NCI-H1417 treated with DMSO at 0.1 percent for 48 hours (cell line): ENCODE results near the gene CDC37.
"Not testable (repeated sequence)": the region's sequence is repeated elsewhere in the genome, so short reads cannot be mapped to it uniquely, and the experiment has no call there.

Experiments
- DNase-seq: peaks from one replicate; lab custom pipeline; 2025; lab: John Stamatoyannopoulos, UW

The CDC37 gene

GRCh38 chr19:10395003-10395402 is 8.3 kb downstream of the CDC37 start:
- no peak for DNase-seq

- DNase-seq: no peak
Observed at GRCh38 chr19:10393137-10393536, 10.2 kb downstream of the CDC37 start.

GRCh38 chr19:10392120-10392519 is 11.2 kb downstream of the CDC37 start:
- no peak for DNase-seq

- no peak for DNase-seq
Observed at GRCh38 chr19:10390652-10391286, 12.6 kb downstream of the CDC37 start.

- DNase-seq: no peak
Observed at GRCh38 chr19:10389863-10390262, 13.5 kb downstream of the CDC37 start.

GRCh38 chr19:10388957-10389356 is 14.4 kb downstream of the CDC37 start:
- DNase-seq: peak; percentile 9

GRCh38 chr19:10384580-10384979 is 18.8 kb downstream of the CDC37 start:
- DNase-seq: no peak

- not testable (repeated sequence) for DNase-seq
Observed at GRCh38 chr19:10383223-10383499, 20.2 kb downstream of the CDC37 start.

- peak; percentile 98 for DNase-seq
Observed at GRCh38 chr19:10380313-10381102, 22.8 kb downstream of the CDC37 start, which contains the start of gene TYK2. Gene TYK2, minus strand, starts transcription at chr19:10380572. Its CDS starts 2,166 bp downstream, at chr19:10378406.

- no peak for DNase-seq
Observed at GRCh38 chr19:10379880-10380312, 23.4 kb downstream of the CDC37 start.

- DNase-seq: no peak
Observed at GRCh38 chr19:10378124-10378523, 25.2 kb downstream of the CDC37 start.

GRCh38 chr19:10377140-10377640 is 26.2 kb downstream of the CDC37 start:
- DNase-seq: not testable (repeated sequence)

GRCh38 chr19:10374931-10375330 is 28.4 kb downstream of the CDC37 start:
- no peak for DNase-seq

GRCh38 chr19:10372690-10373089 is 30.7 kb downstream of the CDC37 start:
- DNase-seq: no peak

GRCh38 chr19:10368101-10368803 is 35.1 kb downstream of the CDC37 start:
- DNase-seq: no peak

GRCh38 chr19:10366950-10367512 is 36.3 kb downstream of the CDC37 start:
- DNase-seq: not testable (repeated sequence)

- DNase-seq: no peak
Observed at GRCh38 chr19:10365518-10365917, 37.8 kb downstream of the CDC37 start.

GRCh38 chr19:10364644-10365043 is 38.7 kb downstream of the CDC37 start:
- DNase-seq: no peak

GRCh38 chr19:10363789-10364281 is 39.5 kb downstream of the CDC37 start:
- DNase-seq: no peak

GRCh38 chr19:10362259-10362658 is 41.1 kb downstream of the CDC37 start:
- no peak for DNase-seq

- DNase-seq: no peak
Observed at GRCh38 chr19:10361569-10362011, 41.8 kb downstream of the CDC37 start.

GRCh38 chr19:10356431-10356830 is 46.9 kb downstream of the CDC37 start:
- no peak for DNase-seq
